Stimulated activated CD8-positive, alpha-beta memory T cell treated with anti-CD3 and anti-CD28 coated beads, Interleukin-7, amount 100 ng/mL, for 48 hours (primary cell): ENCODE measurements around the gene FFAR3.

ENCODE experiments used
- DNase-seq, 2 donors: peaks; one replicate each; pipeline ENCODE4 v3.0.0-alpha.2; 2020; ENCODE audit warnings: low read depth in 1 of 2; ENCODE audit errors: extremely low read depth in 1 of 2

FFAR3 gene

GRCh38 chr19:35357867-35358573, at the start of gene FFAR3:
Gene FFAR3, plus strand, starts transcription at chr19:35358460. Its CDS starts 431 bp downstream, at chr19:35358891.
- DNase-seq, result no peak

DNA sequence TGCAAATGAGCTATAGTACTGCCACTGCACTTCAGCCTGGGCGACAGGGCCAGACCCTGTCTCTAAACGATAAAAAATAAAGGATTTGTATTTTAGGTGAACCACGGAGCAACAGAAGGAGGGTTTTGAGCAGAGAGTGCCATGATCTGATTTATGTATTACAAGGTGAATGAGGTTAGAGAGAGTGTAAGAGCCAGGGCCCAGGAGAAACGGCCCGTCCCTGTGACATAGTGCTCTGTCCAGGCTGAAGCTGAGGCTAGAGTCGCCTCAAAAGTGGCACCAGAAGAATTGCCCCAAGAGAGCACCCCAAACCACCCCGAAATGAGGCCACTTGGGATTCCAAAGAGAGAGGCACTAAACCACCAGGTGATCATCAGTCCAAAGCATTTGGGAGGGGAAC, 49.4 kb upstream of the FFAR3 start:
- no peak for DNase-seq

GRCh38 chr19:35309481-35310279, 48.6 kb upstream of the FFAR3 start:
- DNase-seq, result no peak

- DNase-seq, result no peak
Observed at GRCh38 chr19:35310331-35310730, 47.9 kb upstream of the FFAR3 start.

- no peak for DNase-seq
Observed at GRCh38 chr19:35310811-35311465, 47.3 kb upstream of the FFAR3 start.

- DNase-seq, result no peak
Observed at GRCh38 chr19:35311901-35312665, 46.2 kb upstream of the FFAR3 start.

GRCh38 chr19:35313587-35313986, 44.7 kb upstream of the FFAR3 start:
- DNase-seq, result no peak

DNA sequence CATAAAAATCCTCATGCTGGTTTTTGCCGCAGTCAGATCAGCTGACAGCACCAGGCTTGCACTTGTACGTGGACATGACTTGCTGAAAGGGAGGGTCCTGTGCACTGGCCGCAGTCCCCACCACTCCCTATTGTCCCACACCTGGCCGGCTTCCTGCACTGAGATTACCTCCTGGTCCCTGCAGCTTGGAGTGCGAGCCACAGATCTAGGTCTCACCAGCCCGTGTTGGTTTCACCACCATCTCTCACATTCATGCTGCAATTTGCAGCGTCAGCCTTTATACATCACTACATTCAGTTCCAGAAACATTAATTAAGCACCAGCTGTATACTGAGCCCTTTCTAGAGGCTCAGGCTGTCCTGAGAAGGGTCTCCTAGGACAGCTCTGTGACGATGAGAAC, 44.2 kb upstream of the FFAR3 start:
- no peak for DNase-seq

GRCh38 chr19:35314858-35315470, 43.3 kb upstream of the FFAR3 start:
- no peak for DNase-seq

DNA sequence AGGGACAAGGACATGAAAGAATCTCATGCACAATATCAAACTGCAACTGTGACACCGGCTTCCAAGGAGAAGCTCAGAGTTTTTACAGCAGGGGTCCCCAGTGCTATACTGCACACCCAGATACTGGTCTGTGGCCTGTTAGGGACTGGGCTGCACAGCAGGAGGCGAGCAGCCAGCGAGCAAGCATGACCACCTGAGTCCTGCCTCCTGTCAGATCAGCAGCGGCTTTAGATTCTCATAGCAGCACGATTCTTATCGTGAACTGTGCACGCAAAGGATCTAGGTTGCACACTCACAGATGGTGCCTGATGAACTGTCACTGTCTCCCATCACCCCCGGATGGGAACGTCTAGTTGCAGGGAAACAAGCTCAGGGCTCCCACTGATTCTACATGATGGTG, 42.4 kb upstream of the FFAR3 start:
- no peak for DNase-seq

GRCh38 chr19:35316560-35316959, 41.7 kb upstream of the FFAR3 start:
- DNase-seq, result no peak

DNA sequence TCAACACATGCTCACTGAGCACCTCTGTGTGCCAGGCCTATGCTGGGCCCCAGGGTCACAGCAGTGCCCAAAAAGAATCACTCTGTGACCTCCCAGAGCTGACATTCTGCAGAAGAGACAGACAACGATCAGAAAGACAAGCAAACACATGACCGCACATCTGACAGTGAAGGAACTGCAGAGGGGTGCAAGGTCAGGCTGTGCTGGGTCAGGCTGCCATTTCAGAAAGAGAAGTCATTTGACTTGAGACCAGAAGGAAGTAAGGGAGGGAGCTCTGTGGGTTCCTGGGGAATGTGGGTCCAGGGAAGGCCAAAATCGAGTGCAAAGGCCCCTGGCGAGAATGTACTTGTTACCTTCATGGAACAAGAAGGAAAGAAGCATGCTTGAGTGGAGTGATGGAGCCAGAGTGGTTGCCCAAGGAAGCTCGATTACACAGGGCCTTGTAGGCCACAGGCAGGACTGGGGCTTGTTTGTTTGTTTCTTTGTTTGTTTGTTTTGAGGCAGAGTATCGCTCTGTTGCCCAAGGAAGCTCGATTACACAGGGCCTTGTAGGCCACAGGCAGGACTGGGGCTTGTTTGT, 40.7 kb upstream of the FFAR3 start:
- DNase-seq, result no peak

DNA sequence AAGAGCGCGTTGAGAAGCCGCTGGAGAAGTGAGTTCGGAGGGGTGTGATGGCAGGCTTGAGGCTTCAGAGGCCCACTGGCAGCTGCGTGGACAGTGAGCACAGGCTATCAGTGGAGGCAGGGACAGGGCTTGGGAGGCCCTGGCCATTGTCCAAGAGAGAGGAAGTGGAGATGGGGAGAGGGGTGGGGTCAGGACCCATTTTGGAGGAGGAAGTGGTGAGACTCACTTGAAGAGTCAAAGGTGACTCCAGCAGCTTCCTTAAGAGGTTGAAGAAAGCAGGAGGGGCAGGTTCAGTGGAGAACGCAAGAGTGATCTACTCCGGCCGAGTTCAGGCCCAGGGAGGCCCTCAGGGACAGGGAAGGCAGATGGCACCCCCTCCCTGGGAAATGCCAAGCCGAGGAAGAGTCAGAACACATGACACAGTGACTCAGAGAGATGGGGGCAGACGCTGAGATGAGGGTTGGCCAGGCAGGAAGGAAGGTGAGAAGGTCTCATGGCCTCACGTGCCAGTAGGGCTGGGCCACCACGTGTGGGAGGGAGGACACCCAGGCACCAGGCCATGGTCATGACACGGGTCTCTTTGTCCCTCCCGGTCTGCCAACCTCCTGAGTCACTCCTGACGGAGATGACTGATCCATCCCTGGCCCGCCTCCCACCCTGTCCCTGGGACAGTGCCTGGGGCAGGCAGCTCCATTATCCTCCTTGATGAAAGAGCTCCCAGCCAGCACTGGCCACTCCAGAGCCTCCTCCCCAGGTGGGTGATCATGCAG, 39.4 kb upstream of the FFAR3 start:
- no peak for DNase-seq

- no peak for DNase-seq
Observed at GRCh38 chr19:35320065-35320713, 38.1 kb upstream of the FFAR3 start.

DNA sequence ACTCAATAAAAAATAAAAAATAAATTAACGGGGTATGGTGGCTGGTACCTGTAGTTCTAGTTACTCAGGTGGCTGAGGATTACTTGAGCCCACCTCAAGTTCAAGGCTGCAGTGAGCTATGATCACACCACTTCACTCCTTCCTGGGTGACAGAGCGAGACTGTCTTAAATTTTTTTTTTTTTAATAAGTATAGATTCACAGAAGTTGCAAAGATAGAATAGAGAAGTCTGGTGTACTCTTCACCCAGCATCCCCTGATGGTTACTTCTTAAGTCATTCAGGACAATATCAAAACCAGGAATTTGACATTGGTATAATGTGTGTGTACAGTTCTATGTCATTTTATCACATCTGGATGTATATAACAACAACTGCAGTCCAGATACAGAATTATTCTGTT, 37.0 kb upstream of the FFAR3 start:
- DNase-seq, result no peak

DNA sequence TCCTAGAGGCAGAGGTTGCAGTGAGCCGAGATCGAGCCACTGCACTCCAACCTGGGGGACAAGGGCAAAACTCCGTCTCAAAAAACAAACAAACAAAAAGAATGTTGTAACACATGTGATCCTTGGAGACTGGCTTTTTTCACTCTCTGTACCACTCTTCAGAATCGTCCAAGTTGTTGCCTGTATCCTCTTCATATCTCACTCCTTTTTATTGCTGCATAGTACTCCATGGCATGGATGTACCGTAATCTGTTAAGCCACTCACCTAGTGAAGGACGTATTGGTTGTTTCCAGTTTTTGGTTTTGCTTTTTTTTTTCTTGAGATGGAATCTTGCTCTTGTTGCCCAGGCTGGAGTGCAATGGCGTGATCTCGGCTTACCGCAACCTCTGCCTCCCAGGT, 36.2 kb upstream of the FFAR3 start:
- DNase-seq, result no peak

- no peak for DNase-seq
Observed at GRCh38 chr19:35327642-35328041, 30.6 kb upstream of the FFAR3 start.

GRCh38 chr19:35328851-35329285, 29.4 kb upstream of the FFAR3 start, which contains the start of gene CD22:
Gene CD22, plus strand, starts transcription at chr19:35329187. Its CDS starts 2,854 bp downstream, at chr19:35332041.
- DNase-seq, result no peak

DNA sequence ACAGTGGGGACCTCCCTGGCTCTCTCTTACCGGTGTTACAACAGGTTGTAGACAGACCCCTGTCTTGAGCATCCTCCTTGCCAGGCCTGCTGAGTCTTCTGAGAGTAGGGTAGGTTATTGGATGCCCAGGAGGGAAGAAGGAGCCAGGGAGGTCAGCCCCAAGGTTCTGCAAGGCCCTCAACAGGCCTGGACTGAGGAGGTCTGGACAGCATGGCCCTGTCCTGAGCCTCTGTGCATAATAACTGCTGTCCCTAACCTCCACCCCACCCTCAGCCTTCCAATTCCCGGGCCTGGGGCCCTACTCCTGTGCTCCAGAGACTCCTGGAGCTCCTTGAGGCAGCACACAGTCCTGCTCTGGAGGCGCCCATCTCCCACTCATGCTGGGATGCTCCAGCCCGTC, 28.9 kb upstream of the FFAR3 start:
- no peak for DNase-seq
